Measurements from ENCODE around the gene SKIL. TPM values are rescaled to one million over a fixed set of nuclear protein-coding genes. Genes with fewer than 3 reads are reported as not detected.

The SKIL gene

GRCh38 chr3:170442947-170443346 is 85.4 kb downstream of the SKIL start:
- DNase-seq (ENCODE audit: low read depth in 1 of 2, low spot score in 1 of 2): no peak
- TF ChIP-seq POLR2AphosphoS5 (IDR thresholded peaks at IDR 0.05; ENCODE audit: low read depth) (no peak), REST (IDR thresholded peaks at IDR 0.05; ENCODE audit: insufficient replicate concordance, low read depth) (no peak), CTCF (IDR thresholded peaks at IDR 0.05; ENCODE audit: insufficient read depth, low read length) (no peak), GABPA (IDR thresholded peaks at IDR 0.05; ENCODE audit: low read depth) (no peak), SPI1 (IDR thresholded peaks at IDR 0.05; ENCODE audit: borderline replicate concordance, low read depth) (no peak)
- Histone ChIP-seq H3K4me3 (replicated peaks; ENCODE audit: insufficient read depth, low read length) (no peak overlapping the region), H3K27ac (replicated peaks) (no peak overlapping the region), H3K27me3 (ENCODE audit: insufficient read depth, poor library complexity, severe bottlenecking) (no peaks in the 10 kb centered on the region)

- DNase-seq (ENCODE audit: low read depth in 1 of 2, low spot score in 1 of 2): no peak
- no peak overlapping the region for H3K4me3 ChIP-seq (replicated peaks; ENCODE audit: insufficient read depth, low read length)
- no peaks in the 10 kb centered on the region for H3K27me3 ChIP-seq (ENCODE audit: insufficient read depth, poor library complexity, severe bottlenecking)
- TF ChIP-seq POLR2AphosphoS5 (IDR thresholded peaks at IDR 0.05; ENCODE audit: low read depth): no peak
- no peak for TF ChIP-seq GABPA (IDR thresholded peaks at IDR 0.05; ENCODE audit: low read depth)
- TF ChIP-seq REST (IDR thresholded peaks at IDR 0.05; ENCODE audit: insufficient replicate concordance, low read depth): no peak
- TF ChIP-seq SPI1 (IDR thresholded peaks at IDR 0.05; ENCODE audit: borderline replicate concordance, low read depth): no peak
- no peak for TF ChIP-seq CTCF (IDR thresholded peaks at IDR 0.05; ENCODE audit: insufficient read depth, low read length)
- H3K27ac ChIP-seq (replicated peaks): no peak overlapping the region
These were observed 85.9 kb downstream of the SKIL start for GRCh38 chr3:170443457-170443856.

Small RNAs within 50 kb of the gene (microRNA-seq; reads per million reads assigned to microRNA genes)
- gene MIR6828: not detected

Data from HL-60 (cell line).